Endothelial cell of umbilical vein (primary cell): ENCODE data around the gene APP. TPM values are rescaled to one million over a fixed set of nuclear protein-coding genes. Genes with fewer than 3 reads are reported as not detected.

ENCODE experiments used
- BruUV-seq: library from RNA; stranded (reverse); fragments of 400-500 nt; replicated peaks from 2 replicates; lab custom pipeline; 2021; lab: Mats Ljungman, UMichigan
- CTCF ChIA-PET: fragments of 300-600, 350-600 bp; sonication (Branson Sonifier 250); formaldehyde crosslinking; loops from one replicate; lab custom pipeline; 2021; ENCODE audit warnings: antibody characterized with exemption, inconsistent platforms; lab: Charles Lee
- POLR2A ChIA-PET: fragments of 300-600, 350-600 bp; sonication (Branson Sonifier 250); formaldehyde crosslinking; loops from one replicate; lab custom pipeline; 2021; ENCODE audit warnings: antibody characterized with exemption, inconsistent platforms; lab: Charles Lee
- DNase-seq: peaks from one replicate; pipeline ENCODE4 v3.0.0-alpha.2; 2011; ENCODE audit warnings: low read depth, low spot score
- FAIRE-seq: peaks from 2 replicates; lab custom pipeline; 2011; peaks lifted over from hg19 to GRCh38; lab: Jason Lieb, UNC
- H2AFZ ChIP-seq: 2 replicates; pipeline ENCODE4 v1.6.0; 2012; ENCODE audit warnings: low read depth, low read length, control low read depth, inconsistent platforms
- H3K27ac ChIP-seq: 2 replicates; pipeline ENCODE4 v1.5.1; 2011; ENCODE audit warnings: low read depth, mild to moderate bottlenecking, control low read depth, low read length, moderate library complexity; ENCODE audit not compliant: insufficient read depth
- H3K27me3 ChIP-seq, 2 experiments: 2 replicates each; pipeline versions ENCODE4 v1.6.0 to v1.6.1; 2011; ENCODE audit warnings: low read length in 2 of 2, mixed read lengths in 1 of 2; ENCODE audit not compliant: control insufficient read depth in 2 of 2, insufficient read depth in 2 of 2
- H3K36me3 ChIP-seq, 2 experiments: 2 replicates in 1 of 2; 3 replicates in 1 of 2; pipeline ENCODE4 v1.5.1; 2011; ENCODE audit warnings: low read length in 2 of 2, mild to moderate bottlenecking in 1 of 2, moderate library complexity in 1 of 2; ENCODE audit not compliant: control insufficient read depth in 2 of 2, insufficient read depth in 2 of 2; ENCODE audit errors: extremely low read depth in 1 of 2
- H3K4me1 ChIP-seq: 3 replicates; pipeline ENCODE4 v1.5.1; 2011; ENCODE audit warnings: mild to moderate bottlenecking, low read length; ENCODE audit not compliant: control insufficient read depth, insufficient read depth; ENCODE audit errors: extremely low read depth
- H3K4me2 ChIP-seq: 2 replicates; pipeline ENCODE4 v1.6.1; 2011; ENCODE audit warnings: low read length, control low read depth, mixed read lengths; ENCODE audit not compliant: insufficient read depth
- H3K4me3 ChIP-seq, 3 experiments: fragments of 200-600 bp in 1 of 3; sonication (generic), shearing (Covaris generic) in 1 of 3; replicated peaks in 1 of 3; 2 replicates each; pipeline ENCODE4 v1.5.1; 2011 to 2016; ENCODE audit warnings: control low read depth in 3 of 3, low read length in 3 of 3, mild to moderate bottlenecking in 2 of 3, inconsistent platforms in 1 of 3, low read depth in 1 of 3, moderate library complexity in 1 of 3; ENCODE audit not compliant: insufficient read depth in 1 of 3
- H3K79me2 ChIP-seq: 2 replicates; pipeline ENCODE4 v1.6.0; 2012; ENCODE audit warnings: low read length, inconsistent platforms; ENCODE audit not compliant: control insufficient read depth, insufficient read depth
- H3K9ac ChIP-seq: replicated peaks from 2 replicates; pipeline ENCODE3; 2011; ENCODE audit warnings: low read length, control low read depth; ENCODE audit not compliant: insufficient read depth; ENCODE audit errors: extremely low read depth
- H3K9me1 ChIP-seq: replicated peaks from 3 replicates; pipeline ENCODE4 v1.6.0; 2011; ENCODE audit warnings: mild to moderate bottlenecking, low read length; ENCODE audit not compliant: control insufficient read depth, insufficient read depth; ENCODE audit errors: extremely low read depth
- H3K9me3 ChIP-seq: replicated peaks from 2 replicates; pipeline ENCODE4 v1.5.1; 2012; ENCODE audit warnings: low read length, inconsistent platforms; ENCODE audit not compliant: control insufficient read depth, insufficient read depth
- H4K20me1 ChIP-seq: replicated peaks from 2 replicates; pipeline ENCODE3; 2011; ENCODE audit warnings: mild to moderate bottlenecking, low read length; ENCODE audit not compliant: control insufficient read depth, insufficient read depth; ENCODE audit errors: extremely low read depth
- CTCF ChIP-seq, 2 donors: IDR thresholded peaks; 1 replicate in 1 of 2; 2 replicates in 1 of 2; pipeline ENCODE4 v1.5.1; 2011; ENCODE audit warnings: low read length in 2 of 2, mild to moderate bottlenecking in 2 of 2, moderate library complexity in 2 of 2, control low read depth in 1 of 2, inconsistent platforms in 1 of 2, low read depth in 1 of 2; ENCODE audit not compliant: insufficient read depth in 1 of 2; ENCODE audit errors: extremely low read depth in 1 of 2
- EZH2 ChIP-seq: IDR thresholded peaks from 2 replicates; pipeline ENCODE4 v1.6.1; 2012; ENCODE audit warnings: borderline replicate concordance, low read depth, mild to moderate bottlenecking, moderate library complexity, low read length, inconsistent platforms; ENCODE audit not compliant: severe bottlenecking
- FOS ChIP-seq: IDR thresholded peaks from 2 replicates; pipeline ENCODE4 v1.6.1; 2011; ENCODE audit warnings: mild to moderate bottlenecking, low read length, moderate library complexity, borderline replicate concordance; ENCODE audit not compliant: insufficient read depth
- GATA2 ChIP-seq: IDR thresholded peaks from 2 replicates; pipeline ENCODE4 v1.7.0; 2011; ENCODE audit warnings: low read depth, mild to moderate bottlenecking, moderate library complexity, mixed read lengths, low read length; ENCODE audit not compliant: insufficient read length, insufficient read depth
- JUN ChIP-seq: IDR thresholded peaks from 2 replicates; pipeline ENCODE4 v1.6.1; 2011; ENCODE audit warnings: borderline replicate concordance, low read depth; ENCODE audit not compliant: insufficient read length, insufficient read depth
- MAX ChIP-seq: IDR thresholded peaks from 2 replicates; pipeline ENCODE4 v1.6.1; 2011; ENCODE audit not compliant: insufficient read depth, insufficient read length
- MYC ChIP-seq: IDR thresholded peaks from one replicate; pipeline ENCODE4 v1.6.1; 2011; ENCODE audit warnings: mild to moderate bottlenecking, low read depth, low read length
- POLR2A ChIP-seq: IDR thresholded peaks from 2 replicates; pipeline ENCODE4 v1.6.1; 2012; ENCODE audit warnings: low read depth, mild to moderate bottlenecking, control low read depth, low read length
- POLR2AphosphoS5 ChIP-seq: IDR thresholded peaks from 2 replicates; pipeline ENCODE4 v1.6.1; 2012; ENCODE audit warnings: low read depth, mild to moderate bottlenecking, control low read depth, low read length, moderate library complexity; ENCODE audit not compliant: insufficient read depth
- dilution Hi-C: fragments of 300-500 bp; cut with MboI; formaldehyde crosslinking; loops from one replicate; pipeline ENCODE4 v1.15.0; 2019; ENCODE audit warnings: low sequenced_read_pairs; ENCODE audit not compliant: extremely low pct_ligation_motif_present
- intact Hi-C: fragments of 100-400 bp; cut with micrococcal nuclease; formaldehyde crosslinking; loops from one replicate; pipeline ENCODE4 v1.10.0; 2022
- polyA plus RNA-seq, 4 experiments: library from polyadenylated mRNA; depleted of rRNA in 3 of 4; stranded (reverse) in 3 of 4; unstranded in 1 of 4; fragments of >200 nt; gene quantifications; 2 replicates each; pipeline versions ENCODE4 v1.2.1 to v1.2.3, GENCODE V29; 2011 to 2012; ENCODE audit warnings: missing spikeins in 1 of 4
- total RNA-seq: library from RNA; stranded (reverse); gene quantifications from 2 replicates; pipeline ENCODE4 v1.2.3, GENCODE V29; 2021

APP gene
- total and polyA plus RNA-seq, 2 donors (not counting 3 experiments of a cell fraction or from before 2014, with no cell fraction given): 914 to 928 TPM

GRCh38 chr21:26043891-26044290, 126.7 kb downstream of the APP start:
- DNase-seq (no peak), FAIRE-seq (no peak)
- Histone ChIP-seq H3K9ac (no peak overlapping the region), H3K4me3 (no peak overlapping the region), H4K20me1 (no peaks in the 10 kb centered on the region), H3K36me3 (peaks cover 2 to 6% of the 10 kb centered on the region in 2 experiments), H3K9me3 (no peaks in the 10 kb centered on the region), H3K9me1 (no peaks in the 10 kb centered on the region), H3K4me1 (peaks cover 7% of the 10 kb centered on the region), H3K79me2 (peaks cover 69% of the 10 kb centered on the region), H3K4me2 (no peak overlapping the region), H3K27ac (no peak overlapping the region), H3K27me3 (no peaks in the 10 kb centered on the region), H2AFZ (no peak overlapping the region)
- POLR2A ChIA-PET: no interaction called here
- dilution Hi-C loops (no loop called here), intact Hi-C loops (no loop called here)
- CTCF ChIA-PET: interaction anchor here (1.2 to 2.0 kb wide), 3 partner anchors 60 to 127 kb away, joined by 3 to 4 read pairs (median 4); partner anchors contain the start of gene APP
- TF ChIP-seq MYC: no peak
- TF ChIP-seq FOS: no peak
- no peak for TF ChIP-seq JUN
- no peak for TF ChIP-seq POLR2AphosphoS5
- TF ChIP-seq POLR2A: no peak
- no peak for TF ChIP-seq EZH2
- TF ChIP-seq CTCF (IDR thresholded peaks at IDR 0.05; ENCODE audit: extremely low read depth in 1 of 2, insufficient read depth in 1 of 2, low read depth in 1 of 2, low read length in 2 of 2): no peak
- TF ChIP-seq MAX: no peak
- no peak for TF ChIP-seq GATA2
- no TSS peak for BruUV-seq
